HepG2 (cell line): ENCODE results near the gene NINJ2. TPM values are rescaled to one million over a fixed set of nuclear protein-coding genes. Genes with fewer than 3 reads are reported as not detected.

Experiments
- GLMP ChIP-seq: sonication (generic); formaldehyde crosslinking; IDR thresholded peaks from 2 replicates; pipeline ENCODE4 v1.9.0; 2021; ENCODE audit warnings: missing genetic modification reagents, mild to moderate bottlenecking, borderline replicate concordance
- GMEB2 ChIP-seq: IDR thresholded peaks from 2 replicates; pipeline ENCODE4 v1.6.1; 2016; ENCODE audit warnings: missing biosample characterization, missing genetic modification reagents, low read depth
- HMGXB3 ChIP-seq: sonication (generic); formaldehyde crosslinking; IDR thresholded peaks from 2 replicates; pipeline ENCODE4 v1.4.0; 2020; ENCODE audit warnings: missing genetic modification reagents, borderline replicate concordance
- HNF1B ChIP-seq: sonication (generic); formaldehyde crosslinking; IDR thresholded peaks from 2 replicates; pipeline ENCODE4 v1.5.1; 2020; ENCODE audit warnings: mild to moderate bottlenecking, moderate library complexity, missing genetic modification reagents
- IRF2 ChIP-seq: IDR thresholded peaks from 2 replicates; pipeline ENCODE4 v1.6.1; 2018; ENCODE audit warnings: missing genetic modification reagents, missing compliant biosample characterization
- KLF12 ChIP-seq: sonication (generic); formaldehyde crosslinking; IDR thresholded peaks from 2 replicates; pipeline ENCODE4 v1.4.0; 2020; ENCODE audit warnings: missing genetic modification reagents, borderline replicate concordance
- MIER3 ChIP-seq: IDR thresholded peaks from 2 replicates; pipeline ENCODE4 v1.6.1; 2016; ENCODE audit warnings: missing compliant biosample characterization, borderline replicate concordance
- MTF1 ChIP-seq: sonication (generic); formaldehyde crosslinking; IDR thresholded peaks from 2 replicates; pipeline ENCODE4 v1.5.0; 2020; ENCODE audit warnings: missing genetic modification reagents
- NR3C1 ChIP-seq: sonication (generic); formaldehyde crosslinking; IDR thresholded peaks from 2 replicates; pipeline ENCODE4 v1.4.0; 2020; ENCODE audit warnings: missing genetic modification reagents
- PHF21A ChIP-seq: sonication (generic); formaldehyde crosslinking; IDR thresholded peaks from 2 replicates; pipeline ENCODE4 v1.5.0; 2020; ENCODE audit warnings: mild to moderate bottlenecking, missing genetic modification reagents
- TCF7L2 ChIP-seq: IDR thresholded peaks from 2 replicates; pipeline ENCODE4 v1.6.1; 2011; ENCODE audit warnings: mild to moderate bottlenecking, low read depth, low read length, moderate library complexity
- TOE1 ChIP-seq: sonication (generic); formaldehyde crosslinking; IDR thresholded peaks from 2 replicates; pipeline ENCODE4 v1.4.0; 2020; ENCODE audit warnings: mild to moderate bottlenecking, missing genetic modification reagents
- TSC22D2 ChIP-seq: sonication (generic); formaldehyde crosslinking; IDR thresholded peaks from 2 replicates; pipeline ENCODE4 v1.5.1; 2020; ENCODE audit warnings: missing genetic modification reagents, mild to moderate bottlenecking, borderline replicate concordance
- ZBTB39 ChIP-seq: sonication (generic); formaldehyde crosslinking; IDR thresholded peaks from 2 replicates; pipeline ENCODE4 v1.5.0; 2020; ENCODE audit warnings: missing genetic modification reagents
- ZNF747 ChIP-seq: sonication (generic); formaldehyde crosslinking; IDR thresholded peaks from 2 replicates; pipeline ENCODE4 v1.8.1; 2023; ENCODE audit warnings: missing genetic modification reagents, mild to moderate bottlenecking, borderline replicate concordance
- polyA plus RNA-seq, 8 experiments: library from polyadenylated mRNA; depleted of rRNA in 3 of 8; stranded (reverse) in 7 of 8; unstranded in 1 of 8; fragments of >200 nt; fragmentation: Illumina TruSeq in 4 of 8; extraction: Trizol in 4 of 8; gene quantifications; 2 replicates each; pipeline versions ENCODE4 v1.2.1 to v1.2.3, GENCODE V29; 2011 to 2016; ENCODE audit warnings: low read depth in 4 of 8, missing spikeins in 1 of 8, mixed read lengths in 1 of 8; ENCODE audit not compliant: insufficient read depth in 1 of 8
- total RNA-seq, 5 experiments: library from RNA; depleted of rRNA; stranded (reverse); fragments of >200 nt; fragmentation: Illumina TruSeq; extraction: Trizol; gene quantifications; 2 replicates each; pipeline ENCODE4 v1.2.3, GENCODE V29; 2016; ENCODE audit warnings: low read depth in 1 of 5

Gene NINJ2
- total and polyA plus RNA-seq, 2 of the 13 experiments (the other 11 are each of a cell fraction or from before 2014, with no cell fraction given): 0.62 to 3.8 TPM

- TF ChIP-seq HMGXB3 (CRISPR knock-in tag) (peak; percentile 71; the same call in 1 of the 2 replicates), KLF12 (no peak), TOE1 (CRISPR knock-in tag) (0 out of 2 replicates have a peak, but pooled peaks have one; percentile 83), MTF1 (no peak), ZBTB39 (CRISPR knock-in tag) (peak; percentile 80), ZNF747 (peak; percentile 85; the same call in 1 of the 2 replicates), GMEB2 (CRISPR knock-in tag) (peak; percentile 16; the same call in 1 of the 2 replicates), HNF1B (CRISPR knock-in tag) (peak; percentile 84), TSC22D2 (CRISPR knock-in tag) (0 out of 2 replicates have a peak, but pooled peaks have one; percentile 85), TCF7L2 (no peak), NR3C1 (no peak), PHF21A (CRISPR knock-in tag) (peak; percentile 93), IRF2 (CRISPR knock-in tag) (peak; percentile 74), MIER3 (peak; percentile 79), GLMP (CRISPR knock-in tag) (peak; percentile 72; the same call in 1 of the 2 replicates)
These were observed 87.2 kb downstream of the NINJ2 start (continued) for GRCh38 chr12:575948-576614.
